Ammon's horn (tissue), 1 donor: ENCODE measurements around the gene TRMU.

Source experiments
- DNase-seq: peaks from one replicate; pipeline ENCODE4 v3.0.0-alpha.2; 2016; ENCODE audit warnings: low spot score

Gene TRMU, protein sequence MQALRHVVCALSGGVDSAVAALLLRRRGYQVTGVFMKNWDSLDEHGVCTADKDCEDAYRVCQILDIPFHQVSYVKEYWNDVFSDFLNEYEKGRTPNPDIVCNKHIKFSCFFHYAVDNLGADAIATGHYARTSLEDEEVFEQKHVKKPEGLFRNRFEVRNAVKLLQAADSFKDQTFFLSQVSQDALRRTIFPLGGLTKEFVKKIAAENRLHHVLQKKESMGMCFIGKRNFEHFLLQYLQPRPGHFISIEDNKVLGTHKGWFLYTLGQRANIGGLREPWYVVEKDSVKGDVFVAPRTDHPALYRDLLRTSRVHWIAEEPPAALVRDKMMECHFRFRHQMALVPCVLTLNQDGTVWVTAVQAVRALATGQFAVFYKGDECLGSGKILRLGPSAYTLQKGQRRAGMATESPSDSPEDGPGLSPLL

DNA sequence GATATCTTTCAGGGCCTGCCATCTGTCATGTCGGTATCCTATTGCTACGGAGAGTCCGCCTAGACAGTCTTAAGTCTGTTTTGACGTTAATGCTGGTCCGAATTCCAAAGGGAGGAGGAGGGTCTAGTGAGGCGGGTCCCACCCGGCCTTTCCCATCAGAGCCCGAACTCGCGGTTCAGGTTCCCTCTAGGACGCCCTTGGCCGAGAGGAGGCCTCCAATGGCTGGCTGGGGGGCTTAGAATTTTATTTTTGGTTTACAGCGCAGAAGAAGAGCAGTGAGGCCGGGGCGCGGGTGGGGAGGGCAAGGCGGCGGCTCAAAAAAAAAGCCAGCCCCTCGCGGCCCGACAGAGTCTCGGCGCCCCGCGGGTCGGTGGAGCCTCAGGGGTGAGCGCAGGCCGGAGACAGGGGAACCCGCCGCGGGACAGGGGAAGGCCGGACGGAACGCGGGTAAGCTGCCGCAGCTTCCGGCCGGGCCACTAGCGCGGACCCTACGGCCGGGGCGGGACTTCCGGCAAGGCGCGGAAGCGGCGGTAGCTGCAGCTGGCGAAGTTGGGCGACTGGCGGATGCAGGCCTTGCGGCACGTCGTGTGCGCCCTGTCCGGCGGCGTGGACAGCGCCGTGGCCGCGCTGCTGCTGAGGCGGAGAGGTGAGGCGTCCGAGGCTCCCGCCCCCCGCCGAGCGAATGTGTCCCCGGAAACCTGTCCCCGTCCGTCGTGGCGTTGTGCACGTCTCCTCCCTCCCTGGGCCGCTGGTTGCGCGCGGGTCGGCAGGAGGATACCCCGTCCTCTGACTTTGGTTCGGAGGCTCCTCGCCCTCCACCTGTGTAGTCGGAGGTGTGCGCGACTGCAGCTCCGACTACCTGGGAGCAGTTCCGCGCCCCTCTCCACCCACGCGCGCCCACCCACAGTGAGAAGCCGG, at the start of gene TRMU:
TSS of gene TRMU (plus strand) at position 514 of the 918 bp plus-strand sequence. CDS start at position 565, 51 bp downstream.
- peak; percentile 90 for DNase-seq

- no peak for DNase-seq
Measured at GRCh38 chr22:46286006-46286405, 49.5 kb upstream of the TRMU start.

GRCh38 chr22:46286941-46287872, 48.3 kb upstream of the TRMU start:
- DNase-seq = no peak

GRCh38 chr22:46287873-46288751, 47.4 kb upstream of the TRMU start:
- no peak for DNase-seq

DNA sequence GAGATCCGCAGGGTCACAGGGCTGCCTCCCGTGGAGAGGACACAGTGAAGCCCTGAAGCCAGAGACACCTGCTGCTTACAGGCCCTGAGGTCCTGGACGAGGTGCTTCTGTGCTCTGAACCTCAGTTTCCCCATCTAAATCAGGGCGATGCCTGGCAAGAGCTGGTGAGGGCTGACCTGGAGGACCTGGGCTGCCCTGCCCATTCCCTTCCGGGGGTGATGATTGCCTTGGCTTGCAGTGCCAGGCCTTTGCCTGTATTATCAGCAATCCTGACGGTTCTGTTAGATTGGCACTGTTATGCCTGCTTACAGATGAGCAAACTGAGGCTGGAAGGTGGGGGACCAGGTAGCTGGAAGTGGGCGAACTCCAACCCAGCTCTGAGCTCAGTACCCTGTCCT, 46.7 kb upstream of the TRMU start:
- DNase-seq = no peak

DNA sequence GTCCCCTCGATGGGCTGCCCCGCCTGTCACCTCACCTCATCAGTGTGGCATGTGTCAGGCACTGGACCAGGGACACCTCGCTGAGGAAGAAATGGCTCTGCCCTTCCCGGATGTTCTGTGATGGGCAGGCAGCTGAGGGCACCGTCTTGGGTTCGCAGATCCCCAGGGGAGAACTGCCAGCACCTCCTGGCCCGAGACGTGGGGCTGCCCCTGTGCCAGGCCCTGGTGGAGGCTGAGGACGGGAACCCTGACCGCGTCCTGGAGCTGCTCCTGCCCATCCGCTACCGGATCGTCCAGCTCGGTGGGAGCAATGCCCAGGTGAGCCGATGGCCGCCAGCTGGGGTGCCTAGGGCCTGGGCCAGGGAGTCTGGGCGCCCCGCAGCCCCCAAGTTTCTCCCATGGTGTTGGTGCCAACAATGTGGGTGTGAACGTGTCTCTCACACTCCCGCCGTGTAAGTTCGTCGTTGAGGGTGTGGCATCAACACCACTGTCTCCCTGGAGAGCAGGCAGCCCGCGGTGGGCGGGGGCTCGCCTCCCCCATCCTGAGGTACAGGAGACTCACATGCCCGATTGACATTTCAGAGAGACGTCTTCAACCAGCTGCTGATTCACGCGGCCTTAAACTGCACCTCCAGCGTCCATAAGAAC, 46.1 kb upstream of the TRMU start:
- DNase-seq = no peak

- no peak for DNase-seq
Measured at GRCh38 chr22:46290121-46290842, 45.2 kb upstream of the TRMU start.

DNA sequence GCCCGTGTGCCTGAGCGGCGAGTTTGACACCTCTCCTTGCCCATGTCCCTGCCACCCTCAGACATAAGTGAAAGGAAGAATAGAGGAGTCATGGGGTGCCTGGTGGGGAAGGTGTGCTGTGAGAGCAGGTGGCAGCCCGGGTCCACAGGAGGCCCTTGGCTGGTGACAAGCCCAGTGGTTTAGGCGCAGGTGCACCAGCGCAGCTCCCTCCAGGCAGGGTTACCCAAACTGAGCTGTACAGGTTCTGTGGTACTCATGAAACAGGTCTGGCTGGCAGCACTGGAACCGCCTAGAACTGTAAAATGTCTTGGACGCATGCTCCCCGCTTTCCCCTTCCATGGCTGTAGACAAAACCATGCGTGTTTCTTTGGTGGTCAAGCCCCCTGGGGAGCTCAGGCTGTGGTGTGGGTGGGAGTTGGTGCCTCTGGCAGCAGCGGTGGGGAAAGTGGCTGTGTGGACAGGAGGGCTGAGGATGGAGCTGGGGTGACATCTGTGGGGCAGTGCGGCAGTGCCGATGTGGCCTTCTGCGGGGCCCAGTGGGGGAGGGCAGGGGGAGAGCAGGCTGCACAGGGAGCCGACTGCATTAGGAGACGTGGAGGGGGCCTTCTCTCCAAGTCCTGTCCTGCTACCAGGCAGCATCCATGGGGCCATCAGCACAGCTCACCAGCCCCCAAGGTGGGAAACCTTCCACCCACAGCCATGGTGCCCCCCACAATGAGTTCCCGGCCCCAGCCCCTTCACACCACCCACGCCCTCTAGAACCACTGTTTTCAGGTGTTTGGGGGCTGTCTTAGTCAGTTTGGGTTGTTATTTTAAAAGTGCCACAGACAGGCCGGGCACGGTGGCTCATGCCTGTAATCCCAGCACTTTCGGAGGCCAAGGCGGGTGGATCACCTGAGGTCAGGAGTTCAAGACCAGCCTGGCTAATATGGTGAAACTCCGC, 44.4 kb upstream of the TRMU start:
- no peak for DNase-seq

DNA sequence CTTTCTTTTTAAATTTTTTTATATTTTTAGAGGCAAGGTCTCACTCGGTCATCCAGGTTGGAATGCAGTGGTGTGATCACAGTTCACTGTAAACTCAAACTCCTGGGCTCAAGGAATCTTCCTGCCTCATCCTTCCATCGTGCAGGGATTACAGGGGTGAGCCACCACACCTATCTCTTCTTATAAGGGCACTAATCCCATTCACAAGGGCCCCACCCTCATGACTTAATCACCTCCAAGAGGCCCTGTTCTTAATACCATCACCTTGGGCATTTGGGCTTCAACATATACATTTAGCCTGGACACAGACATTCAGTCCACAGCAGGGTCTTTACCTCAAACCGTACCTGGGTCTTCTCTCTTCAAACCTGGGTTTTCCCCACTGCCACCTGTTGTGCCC, 43.3 kb upstream of the TRMU start:
- no peak for DNase-seq

DNA sequence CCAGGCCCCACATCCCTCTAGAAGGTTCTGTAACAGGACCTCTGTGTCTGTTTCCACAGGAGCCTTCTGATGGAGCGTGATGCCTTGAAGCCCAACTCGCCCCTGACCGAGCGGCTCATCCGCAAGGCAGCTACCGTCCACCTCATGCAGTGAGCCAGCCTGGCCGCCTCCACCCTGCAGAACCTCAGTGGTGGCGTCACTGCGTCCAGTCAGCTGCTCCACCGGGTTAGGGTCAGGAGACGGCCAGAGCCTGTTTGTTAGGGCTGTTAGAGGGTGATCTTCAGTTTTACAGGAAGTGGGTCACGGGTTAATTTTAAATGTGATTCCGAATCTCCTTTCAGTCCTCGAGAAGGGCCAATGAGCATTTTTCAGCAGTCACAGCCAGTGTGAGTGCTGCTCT, 42.8 kb upstream of the TRMU start:
- no peak for DNase-seq

DNA sequence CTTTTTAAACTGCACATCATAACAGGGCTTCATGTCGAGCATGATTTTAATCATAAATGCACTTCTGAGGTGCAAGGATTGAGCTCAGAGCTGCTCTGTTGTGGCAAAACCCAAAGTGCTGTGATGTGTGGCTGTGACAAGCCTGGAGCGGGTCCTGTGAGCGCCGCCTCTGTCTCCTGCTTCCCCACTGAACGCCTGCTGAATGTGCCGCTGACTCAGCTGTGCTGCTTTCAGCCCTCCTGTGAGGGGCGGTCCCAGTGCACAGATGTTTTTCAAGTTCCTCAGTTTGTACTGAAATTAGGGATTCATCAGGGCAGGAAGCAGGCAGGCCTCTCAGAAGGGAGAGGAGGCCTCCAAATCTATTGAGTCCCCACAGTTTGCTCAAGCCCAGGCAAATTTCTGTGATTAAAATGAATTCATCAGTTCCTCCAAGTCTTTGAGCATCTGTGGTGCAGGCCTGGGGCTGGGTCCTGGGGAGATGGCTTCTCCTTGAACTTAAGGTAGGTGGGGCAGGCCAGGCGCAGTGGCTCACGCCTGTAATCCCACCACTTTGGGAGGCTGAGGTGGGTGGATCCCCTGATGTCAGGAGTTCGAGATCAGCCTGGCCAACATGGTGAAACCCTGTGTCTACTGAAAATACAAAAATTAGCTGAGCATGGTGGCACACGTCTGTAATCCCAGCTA, 41.8 kb upstream of the TRMU start:
- DNase-seq = peak; percentile 77

DNA sequence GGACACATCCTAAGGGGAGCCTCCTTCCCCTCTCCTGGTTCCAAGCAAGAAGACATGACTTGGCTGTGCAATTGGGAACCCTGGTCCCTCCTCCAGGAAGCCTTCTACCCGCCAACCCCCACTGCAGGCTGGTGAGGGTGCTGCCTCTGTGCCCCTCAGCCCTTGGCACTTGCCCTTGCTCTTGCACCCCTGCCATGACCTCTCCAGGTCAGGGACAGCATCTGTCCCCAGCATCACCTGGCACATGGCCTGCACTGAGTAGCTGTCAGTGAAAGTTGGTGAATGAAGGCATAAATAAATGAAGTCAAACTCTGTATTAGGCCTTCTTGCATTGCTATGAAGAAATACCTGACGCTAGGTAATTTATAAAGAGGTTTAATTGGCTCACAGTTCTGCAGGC, 40.7 kb upstream of the TRMU start:
- no peak for DNase-seq

DNA sequence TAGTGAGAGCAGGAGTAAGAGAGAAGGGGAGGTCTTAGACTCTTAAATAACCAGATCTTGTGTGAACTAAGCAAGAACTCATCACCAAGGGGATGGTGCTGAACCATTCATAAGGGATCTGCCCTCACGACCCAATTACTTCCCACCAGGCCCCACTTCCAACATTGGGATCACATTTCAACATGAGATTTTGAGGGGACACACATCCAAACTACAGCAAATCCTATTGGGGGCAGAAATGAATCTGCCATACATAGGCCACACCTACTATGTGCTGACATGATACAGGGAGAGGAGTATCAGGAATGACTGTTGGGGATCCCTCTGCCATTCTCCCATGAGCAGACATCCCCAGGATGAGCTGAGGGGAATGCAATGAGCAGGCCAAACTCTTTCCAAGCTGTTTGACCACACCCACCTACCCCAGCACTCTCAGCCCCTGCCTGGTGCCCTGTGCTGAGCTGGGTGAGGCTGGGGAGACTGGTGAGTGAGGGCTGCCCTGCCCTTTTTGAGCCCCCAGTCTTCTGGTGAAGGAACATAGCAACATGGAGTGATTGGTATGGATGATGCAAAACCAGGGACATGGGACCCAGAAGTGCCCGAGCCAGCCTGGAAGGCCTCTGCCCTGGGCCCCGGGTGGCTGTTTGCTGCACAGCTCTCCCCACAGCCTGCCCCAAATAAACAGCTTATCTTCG, 40.1 kb upstream of the TRMU start:
- no peak for DNase-seq

GRCh38 chr22:46296257-46297150, 39.0 kb upstream of the TRMU start, which contains the start of gene GTSE1:
Gene GTSE1, plus strand, starts transcription at chr22:46296870. Its CDS starts 531 bp downstream, at chr22:46297401.
- peak; percentile 99 for DNase-seq

GRCh38 chr22:46297151-46297812, 38.2 kb upstream of the TRMU start:
- no peak for DNase-seq

- DNase-seq = no peak
Measured at GRCh38 chr22:46299101-46299500, 36.4 kb upstream of the TRMU start.
